Osteoblast (primary cell): ENCODE data around the gene KDM3B. TPM values are rescaled to one million over a fixed set of nuclear protein-coding genes. Genes with fewer than 3 reads are reported as not detected.

Source experiments
- DNase-seq: peaks from one replicate; pipeline ENCODE4 v3.0.0; 2011; ENCODE audit warnings: low spot score, mixed read lengths; ENCODE audit not compliant: insufficient read length; ENCODE audit errors: missing footprints
- H2AFZ ChIP-seq: 2 replicates; pipeline ENCODE4 v1.6.0; 2011; ENCODE audit warnings: mild to moderate bottlenecking, low read length
- H3K27ac ChIP-seq: 2 replicates; pipeline ENCODE4 v1.5.1; 2011; ENCODE audit warnings: mild to moderate bottlenecking, low read depth, low read length, moderate library complexity
- H3K27me3 ChIP-seq: 2 replicates; pipeline ENCODE4 v1.6.0; 2012; ENCODE audit warnings: mild to moderate bottlenecking, control low read depth, inconsistent platforms, low read length, moderate library complexity; ENCODE audit not compliant: insufficient read depth
- H3K36me3 ChIP-seq: 2 replicates; pipeline ENCODE4 v1.5.1; 2011; ENCODE audit warnings: mild to moderate bottlenecking, low read length, control low read depth, moderate library complexity; ENCODE audit not compliant: insufficient read depth
- H3K4me1 ChIP-seq: 2 replicates; pipeline ENCODE4 v1.5.1; 2011; ENCODE audit warnings: mild to moderate bottlenecking, low read length, control low read depth, moderate library complexity; ENCODE audit not compliant: insufficient read depth
- H3K4me2 ChIP-seq: 2 replicates; pipeline ENCODE4 v1.6.0; 2011; ENCODE audit warnings: mild to moderate bottlenecking, low read length; ENCODE audit not compliant: insufficient read depth
- H3K4me3 ChIP-seq: fragments of 200-600 bp; sonication (generic); 3 replicates; pipeline ENCODE4 v1.5.1; 2012; ENCODE audit warnings: mild to moderate bottlenecking, low read length, inconsistent platforms; ENCODE audit not compliant: insufficient read depth
- H3K79me2 ChIP-seq: 2 replicates; pipeline ENCODE4 v1.6.0; 2012; ENCODE audit warnings: mild to moderate bottlenecking, low read length, control low read depth, inconsistent platforms; ENCODE audit not compliant: insufficient read depth
- H3K9me3 ChIP-seq: 2 replicates; pipeline ENCODE4 v1.5.1; 2011; ENCODE audit warnings: low read depth, low read length, control low read depth
- H4K20me1 ChIP-seq: 2 replicates; pipeline ENCODE4 v1.6.0; 2012; ENCODE audit warnings: mild to moderate bottlenecking, low read length, control low read depth; ENCODE audit not compliant: insufficient read depth
- CTCF ChIP-seq: IDR thresholded peaks from 2 replicates; pipeline ENCODE4 v1.5.1; 2011; ENCODE audit warnings: mild to moderate bottlenecking, low read depth, low read length, moderate library complexity; ENCODE audit errors: extremely low read depth
- total RNA-seq: library from RNA; depleted of rRNA; stranded (reverse); fragments of >200 nt; gene quantifications from 2 replicates; pipeline ENCODE4 v1.2.3, GENCODE V29; 2012

The KDM3B gene
- total RNA-seq, 1 donor = 53.2 TPM

GRCh38 chr5:138448070-138448469, 95.6 kb downstream of the KDM3B start:
- peaks cover 5% of the 10 kb centered on the region for H3K4me1 ChIP-seq
- no peak overlapping the region for H3K4me2 ChIP-seq
- no peaks in the 10 kb centered on the region for H3K79me2 ChIP-seq
- no peaks in the 10 kb centered on the region for H3K9me3 ChIP-seq
- H4K20me1 ChIP-seq = no peaks in the 10 kb centered on the region
- TF ChIP-seq CTCF = no peak
- DNase-seq = no peak
- H3K27me3 ChIP-seq = peaks cover 4% of the 10 kb centered on the region
- no peak overlapping the region for H2AFZ ChIP-seq
- no peaks in the 10 kb centered on the region for H3K36me3 ChIP-seq
- no peak overlapping the region for H3K4me3 ChIP-seq
- no peak overlapping the region for H3K27ac ChIP-seq

DNA sequence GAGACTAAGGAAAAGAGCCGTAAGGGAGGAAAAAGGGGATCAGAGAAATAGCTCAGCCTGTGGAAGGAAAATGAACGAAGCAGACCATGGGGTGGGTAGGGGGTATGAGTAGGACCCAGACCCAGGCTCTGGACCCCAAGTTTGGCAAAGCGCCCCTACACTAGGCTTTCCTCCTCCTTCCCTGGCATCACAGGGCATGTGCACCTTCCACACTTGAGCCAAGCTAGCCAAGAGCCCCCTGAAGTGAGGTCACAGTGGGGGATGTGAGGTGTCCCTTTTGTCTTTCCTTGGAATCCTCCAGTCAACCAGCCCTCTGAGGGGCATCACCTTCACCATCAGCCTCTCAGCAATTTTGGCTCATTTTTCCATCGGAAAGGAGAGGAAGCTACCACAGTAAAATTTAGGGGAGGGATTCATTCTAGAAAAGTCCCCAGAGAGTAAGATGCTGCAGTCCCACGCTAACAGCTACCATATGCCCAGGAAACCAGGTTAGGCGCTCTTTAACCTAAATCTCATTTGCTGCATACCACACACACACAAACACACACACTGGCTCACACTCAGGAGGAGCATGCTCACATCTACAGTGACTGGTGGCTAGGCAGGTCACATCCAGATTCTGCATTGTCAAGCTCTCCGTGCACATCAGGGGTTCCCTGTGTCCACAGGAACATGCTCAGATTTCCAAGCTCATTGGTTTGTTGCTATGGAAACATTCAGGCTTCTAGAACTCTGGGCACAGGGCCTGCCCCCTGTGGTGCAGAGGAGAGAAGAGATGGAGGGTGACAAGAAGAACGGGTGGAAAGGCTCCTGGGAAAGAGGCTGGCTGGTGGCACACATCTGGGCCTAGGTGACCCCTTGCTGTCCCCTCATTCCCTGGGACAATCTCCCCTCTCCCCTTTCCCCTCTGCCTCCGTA, 96.3 kb downstream of the KDM3B start:
- H3K36me3 ChIP-seq = no peaks in the 10 kb centered on the region
- H3K4me1 ChIP-seq = peaks cover 5% of the 10 kb centered on the region
- H3K79me2 ChIP-seq = no peaks in the 10 kb centered on the region
- H3K27me3 ChIP-seq = peaks cover 4% of the 10 kb centered on the region
- no peak overlapping the region for H3K27ac ChIP-seq
- no peaks in the 10 kb centered on the region for H4K20me1 ChIP-seq
- peak; percentile 87 for DNase-seq
- no peak overlapping the region for H3K4me2 ChIP-seq
- H3K9me3 ChIP-seq = no peaks in the 10 kb centered on the region
- no peak overlapping the region for H3K4me3 ChIP-seq
- no peak for TF ChIP-seq CTCF
- no peak overlapping the region for H2AFZ ChIP-seq

GRCh38 chr5:138449501-138450239, 97.2 kb downstream of the KDM3B start:
- peak overlapping the region; percentile 84 for H3K4me2 ChIP-seq
- TF ChIP-seq CTCF = peak; percentile 91
- peak overlapping the region; percentile 24 for H3K27ac ChIP-seq
- H3K4me3 ChIP-seq = peak overlapping the region; percentile 54
- H3K79me2 ChIP-seq = no peaks in the 10 kb centered on the region
- no peaks in the 10 kb centered on the region for H3K9me3 ChIP-seq
- H2AFZ ChIP-seq = peak overlapping the region; percentile 89
- H3K27me3 ChIP-seq = peaks cover 4% of the 10 kb centered on the region
- peaks cover 5% of the 10 kb centered on the region for H3K4me1 ChIP-seq
- DNase-seq = peak; percentile 99
- no peaks in the 10 kb centered on the region for H3K36me3 ChIP-seq
- no peaks in the 10 kb centered on the region for H4K20me1 ChIP-seq

GRCh38 chr5:138450971-138451370, 98.5 kb downstream of the KDM3B start:
- no peak for TF ChIP-seq CTCF
- no peaks in the 10 kb centered on the region for H3K9me3 ChIP-seq
- H2AFZ ChIP-seq = no peak overlapping the region
- no peaks in the 10 kb centered on the region for H3K79me2 ChIP-seq
- H3K27me3 ChIP-seq = peaks cover 4% of the 10 kb centered on the region
- H3K4me3 ChIP-seq = no peak overlapping the region
- no peak for DNase-seq
- no peak overlapping the region for H3K4me2 ChIP-seq
- H3K4me1 ChIP-seq = peaks cover 5% of the 10 kb centered on the region
- H3K27ac ChIP-seq = no peak overlapping the region
- no peaks in the 10 kb centered on the region for H3K36me3 ChIP-seq
- no peaks in the 10 kb centered on the region for H4K20me1 ChIP-seq
